Measurements from ENCODE around the gene LACTB. TPM values are rescaled to one million over a fixed set of nuclear protein-coding genes. Genes with fewer than 3 reads are reported as not detected.

LACTB gene, protein sequence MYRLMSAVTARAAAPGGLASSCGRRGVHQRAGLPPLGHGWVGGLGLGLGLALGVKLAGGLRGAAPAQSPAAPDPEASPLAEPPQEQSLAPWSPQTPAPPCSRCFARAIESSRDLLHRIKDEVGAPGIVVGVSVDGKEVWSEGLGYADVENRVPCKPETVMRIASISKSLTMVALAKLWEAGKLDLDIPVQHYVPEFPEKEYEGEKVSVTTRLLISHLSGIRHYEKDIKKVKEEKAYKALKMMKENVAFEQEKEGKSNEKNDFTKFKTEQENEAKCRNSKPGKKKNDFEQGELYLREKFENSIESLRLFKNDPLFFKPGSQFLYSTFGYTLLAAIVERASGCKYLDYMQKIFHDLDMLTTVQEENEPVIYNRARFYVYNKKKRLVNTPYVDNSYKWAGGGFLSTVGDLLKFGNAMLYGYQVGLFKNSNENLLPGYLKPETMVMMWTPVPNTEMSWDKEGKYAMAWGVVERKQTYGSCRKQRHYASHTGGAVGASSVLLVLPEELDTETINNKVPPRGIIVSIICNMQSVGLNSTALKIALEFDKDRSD
- total RNA-seq (2014; rRNA removed; shearing (Covaris generic)) = 27.1 and 27.3 TPM in 2 replicates
- 35.8 and 39.7 TPM in 2 replicates for polyA plus RNA-seq (2016; fragmentation: Nextera tagmentation; extraction: Ambion mirVana)

DNA sequence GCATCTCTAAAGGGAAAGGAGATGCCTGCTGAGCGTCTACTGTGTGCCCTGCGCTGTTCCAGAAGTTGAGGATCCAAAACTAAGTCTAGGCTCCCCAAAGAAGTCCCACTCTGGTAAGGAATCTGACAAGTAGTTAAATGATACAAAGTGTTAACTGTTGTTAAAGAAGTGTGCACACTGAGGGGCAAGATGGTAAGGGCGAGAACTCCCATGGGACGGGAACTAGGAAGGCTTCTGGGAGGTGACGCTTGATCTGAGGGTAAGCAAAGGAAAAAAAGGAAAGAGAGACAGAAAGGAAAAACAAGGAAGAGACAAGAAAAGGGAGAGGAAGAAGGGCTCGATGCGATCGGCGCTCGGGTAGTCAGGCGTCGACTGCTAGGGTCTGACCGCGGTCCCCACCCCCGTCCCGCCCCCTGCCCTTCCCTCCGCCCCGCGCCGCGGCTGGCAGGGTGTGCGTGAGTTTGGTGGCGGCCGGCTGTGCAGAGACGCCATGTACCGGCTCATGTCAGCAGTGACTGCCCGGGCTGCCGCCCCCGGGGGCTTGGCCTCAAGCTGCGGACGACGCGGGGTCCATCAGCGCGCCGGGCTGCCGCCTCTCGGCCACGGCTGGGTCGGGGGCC lies at the start of gene LACTB:
Gene LACTB (plus strand): TSS at position 480 of the 620 bp plus-strand sequence. CDS start 11 bp downstream, at position 491.
- Histone ChIP-seq H3K4me2 (ENCODE audit: unreplicated experiment) (peak within 1 kb of the TSS; percentile 90), H3K79me2 (ENCODE audit: insufficient read depth) (peaks cover 36% of the 10 kb centered on the region), H3K4me1 (ENCODE audit: insufficient read depth) (no peaks in the 10 kb centered on the region), H3K4me3 (peak within 1 kb of the TSS; percentile 93), H2AFZ (peak within 1 kb of the TSS; percentile 99), H3K27me3 (replicated peaks; ENCODE audit: insufficient read depth) (no peaks in the 10 kb centered on the region), H3K9ac (peak within 1 kb of the TSS; percentile 85), H3F3A (ENCODE audit: insufficient read depth) (peaks cover 6% of the 10 kb centered on the region; the same call in 1 of the 2 replicates), H4K20me1 (ENCODE audit: insufficient read depth) (no peaks in the 10 kb centered on the region), H3K36me3 (ENCODE audit: low read depth) (peaks cover 4% of the 10 kb centered on the region; the same call in 1 of the 2 replicates), H3K27ac (peak within 1 kb of the TSS; percentile 66), H3K9me3 (ENCODE audit: low read depth) (no peaks in the 10 kb centered on the region), H3K9me2 (ENCODE audit: insufficient read depth) (no peaks in the 10 kb centered on the region)
- in situ Hi-C loops (cut with MboI) = no loop called here
- TF ChIP-seq EZH2phosphoT487 (IDR thresholded peaks at IDR 0.05; ENCODE audit: insufficient read depth, low read depth) = no peak
- TF ChIP-seq EZH2 (IDR thresholded peaks at IDR 0.05; ENCODE audit: insufficient read depth, poor library complexity, severe bottlenecking) = no peak
- 3 to 4% methylated on average over 25 to 31 of the region's 40 CpGs for WGBS, 2 experiments (ENCODE audit: low coverage in 1 of 2, low lambda C conversion rate in 2 of 2, missing lambda C conversion rate in 2 of 2)
- DNase-seq = peak; percentile 97

DNA sequence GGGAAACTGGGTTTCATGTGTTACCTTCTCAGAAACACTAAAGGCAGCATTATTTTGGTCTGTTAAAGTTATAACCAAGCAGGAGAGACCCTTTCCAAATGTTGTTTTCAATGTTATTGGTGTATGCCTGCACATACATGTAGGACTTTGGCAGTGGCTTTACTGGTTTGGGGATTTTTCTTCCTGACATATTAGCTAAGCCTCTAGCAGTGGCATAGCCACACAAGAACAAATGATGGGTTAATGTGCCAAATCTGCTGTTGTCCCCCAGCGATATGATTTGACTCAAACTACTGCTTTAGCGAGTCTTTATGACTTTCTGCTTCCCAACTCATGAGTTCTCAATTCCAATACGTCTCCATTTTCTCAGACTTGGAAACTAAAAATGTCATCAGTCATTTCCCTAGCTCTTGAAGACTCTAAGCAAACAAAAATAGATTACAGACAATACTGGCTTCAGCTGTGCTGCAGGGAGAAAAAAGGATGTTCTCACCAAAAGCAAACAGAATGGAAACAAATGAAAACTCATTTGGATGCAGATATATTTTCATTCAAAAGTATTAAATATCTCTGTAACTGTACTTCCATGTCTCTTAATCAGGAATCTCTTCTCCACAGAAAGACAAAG lies 49.5 kb upstream of the LACTB start:
- DNase-seq = peak; percentile 32
- Histone ChIP-seq H3K27ac (peak overlapping the region; percentile 71), H3K9ac (peak overlapping the region; percentile 9; the same call in 1 of the 2 replicates), H3K4me2 (ENCODE audit: unreplicated experiment) (no peak overlapping the region), H3K36me3 (ENCODE audit: low read depth) (peaks cover 49% of the 10 kb centered on the region), H3K27me3 (replicated peaks; ENCODE audit: insufficient read depth) (no peaks in the 10 kb centered on the region), H3K4me3 (no peak overlapping the region), H4K20me1 (ENCODE audit: insufficient read depth) (0 out of 2 replicates have a peak, but pooled peaks cover 5% of the 10 kb centered on the region), H3K79me2 (ENCODE audit: insufficient read depth) (peaks cover 6% of the 10 kb centered on the region), H2AFZ (no peak overlapping the region), H3K4me1 (ENCODE audit: insufficient read depth) (peaks cover 23% of the 10 kb centered on the region; the same call in 1 of the 2 replicates), H3K9me2 (ENCODE audit: insufficient read depth) (no peaks in the 10 kb centered on the region), H3K9me3 (ENCODE audit: low read depth) (no peaks in the 10 kb centered on the region), H3F3A (ENCODE audit: insufficient read depth) (peaks cover 83% of the 10 kb centered on the region)
- 39 to 41% methylated on average over 3 of the region's 3 CpGs for WGBS, 2 experiments (ENCODE audit: low coverage in 1 of 2, low lambda C conversion rate in 2 of 2, missing lambda C conversion rate in 2 of 2)
- in situ Hi-C loops (cut with MboI) = no loop called here
- no peak for TF ChIP-seq EZH2 (IDR thresholded peaks at IDR 0.05; ENCODE audit: insufficient read depth, poor library complexity, severe bottlenecking)
- TF ChIP-seq EZH2phosphoT487 (IDR thresholded peaks at IDR 0.05; ENCODE audit: insufficient read depth, low read depth) = no peak

DNA sequence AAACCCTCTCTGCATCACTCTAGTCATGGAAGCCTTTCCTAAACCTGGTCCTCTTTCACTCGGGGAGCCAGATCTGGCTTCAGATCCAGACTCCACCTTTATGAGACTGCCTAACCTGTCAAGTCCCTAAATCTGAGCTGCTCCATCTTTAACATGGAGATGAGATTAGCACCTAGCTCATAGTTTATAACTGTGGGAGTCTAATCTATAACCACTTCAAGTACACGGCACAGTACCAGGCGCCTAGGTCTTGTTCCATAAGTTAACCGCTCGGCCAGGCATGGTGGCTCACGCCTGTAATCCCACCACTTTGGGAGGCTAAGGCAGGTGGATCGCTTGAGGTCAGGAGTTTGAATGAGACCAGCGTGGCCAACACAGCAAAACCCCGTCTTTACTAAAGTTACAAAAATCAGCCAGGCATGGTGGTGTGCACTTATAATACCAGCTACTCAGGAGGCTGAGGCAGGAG lies 48.8 kb upstream of the LACTB start:
- H3K27me3 ChIP-seq (replicated peaks; ENCODE audit: insufficient read depth) = no peaks in the 10 kb centered on the region
- TF ChIP-seq EZH2phosphoT487 (IDR thresholded peaks at IDR 0.05; ENCODE audit: insufficient read depth, low read depth) = no peak
- no peak for TF ChIP-seq EZH2 (IDR thresholded peaks at IDR 0.05; ENCODE audit: insufficient read depth, poor library complexity, severe bottlenecking)
- no peaks in the 10 kb centered on the region for H3K9me3 ChIP-seq (ENCODE audit: low read depth)
- no peak overlapping the region for H2AFZ ChIP-seq
- no peak overlapping the region for H3K4me3 ChIP-seq
- 0 out of 2 replicates have a peak, but pooled peaks cover 5% of the 10 kb centered on the region for H4K20me1 ChIP-seq (ENCODE audit: insufficient read depth)
- in situ Hi-C loops (cut with MboI) = no loop called here
- peak overlapping the region; percentile 71 for H3K27ac ChIP-seq
- WGBS, 2 experiments (ENCODE audit: low coverage in 1 of 2, low lambda C conversion rate in 2 of 2, missing lambda C conversion rate in 2 of 2) = 83 to 87% methylated on average over 9 of the region's 9 CpGs
- no peaks in the 10 kb centered on the region for H3K79me2 ChIP-seq (ENCODE audit: insufficient read depth)
- no peak overlapping the region for H3K9ac ChIP-seq
- peak; percentile 40 for DNase-seq
- peaks cover 42% of the 10 kb centered on the region for H3K36me3 ChIP-seq (ENCODE audit: low read depth)
- H3K9me2 ChIP-seq (ENCODE audit: insufficient read depth) = no peaks in the 10 kb centered on the region
- no peak overlapping the region for H3K4me2 ChIP-seq (ENCODE audit: unreplicated experiment)
- peaks cover 18% of the 10 kb centered on the region; the same call in 1 of the 2 replicates for H3K4me1 ChIP-seq (ENCODE audit: insufficient read depth)
- H3F3A ChIP-seq (ENCODE audit: insufficient read depth) = peaks cover 76% of the 10 kb centered on the region

Measured in GM23248 (cell line).